Muscle layer of duodenum (tissue), 2 donors: ENCODE data around the gene CFI.
A peak's percentile ranks its signal among the peaks of the same experiment; 100 is the strongest.

Source experiments
- H3K27ac ChIP-seq: one replicate; pipeline ENCODE4 v1.7.0; 2013; ENCODE audit warnings: mild to moderate bottlenecking, low read length
- H3K27me3 ChIP-seq: one replicate; pipeline ENCODE4 v1.7.0; 2013; ENCODE audit warnings: low read depth, mild to moderate bottlenecking, control low read depth, low read length
- H3K36me3 ChIP-seq, 2 donors: one replicate each; pipeline ENCODE4 v1.7.0; 2013; ENCODE audit warnings: low read length in 2 of 2, control low read depth in 1 of 2, mild to moderate bottlenecking in 1 of 2; ENCODE audit not compliant: insufficient read depth in 2 of 2, control insufficient read depth in 1 of 2
- H3K4me1 ChIP-seq, 2 donors: one replicate each; pipeline ENCODE4 v1.7.0; 2013; ENCODE audit warnings: low read length in 2 of 2, mild to moderate bottlenecking in 2 of 2, control low read depth in 1 of 2, moderate library complexity in 1 of 2; ENCODE audit not compliant: insufficient read depth in 2 of 2, control insufficient read depth in 1 of 2
- H3K4me3 ChIP-seq, 2 donors: one replicate each; pipeline ENCODE4 v1.7.0; 2013; ENCODE audit warnings: low read length in 2 of 2, low read depth in 1 of 2, mild to moderate bottlenecking in 1 of 2
- H3K9me3 ChIP-seq, 2 donors: one replicate each; pipeline ENCODE4 v1.7.0; 2013; ENCODE audit warnings: low read length in 2 of 2, control low read depth in 1 of 2, mild to moderate bottlenecking in 1 of 2; ENCODE audit not compliant: control insufficient read depth in 1 of 2
- donor health status: healthy.

The CFI gene

DNA sequence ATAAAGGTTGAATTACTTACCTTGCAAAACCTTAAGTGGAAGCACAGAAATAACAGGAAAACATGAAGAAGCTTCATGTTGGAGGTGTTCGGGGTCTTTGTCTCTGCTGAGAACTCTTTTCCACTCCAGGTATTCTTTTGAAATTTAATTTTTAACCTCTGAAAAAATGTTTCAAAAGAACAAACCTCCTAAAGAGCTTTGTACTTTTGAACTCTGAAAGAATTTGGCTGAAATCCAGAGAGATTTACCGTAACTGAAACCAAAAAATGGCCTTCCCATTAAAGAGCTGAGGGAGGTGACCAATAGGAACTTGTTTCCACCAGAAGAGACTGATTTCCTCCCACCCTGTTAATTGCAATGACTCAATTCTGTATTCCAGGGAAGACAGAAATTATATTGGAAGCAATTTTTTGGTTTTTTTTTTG lies at the start of gene CFI:
TSS of gene CFI (minus strand) at position 105 of the 425 bp plus-strand sequence. CDS start at position 77, 28 bp downstream.
- no peaks in the 10 kb centered on the region for H3K4me1 ChIP-seq
- H3K27me3 ChIP-seq, result no peaks in the 10 kb centered on the region
- H3K4me3 ChIP-seq, result peak within 1 kb of the TSS in 1 of 2 donors; percentile 53
- peak within 1 kb of the TSS; percentile 3 for H3K27ac ChIP-seq
- no peaks in the 10 kb centered on the region for H3K36me3 ChIP-seq
- H3K9me3 ChIP-seq, result no peaks in the 10 kb centered on the region

DNA sequence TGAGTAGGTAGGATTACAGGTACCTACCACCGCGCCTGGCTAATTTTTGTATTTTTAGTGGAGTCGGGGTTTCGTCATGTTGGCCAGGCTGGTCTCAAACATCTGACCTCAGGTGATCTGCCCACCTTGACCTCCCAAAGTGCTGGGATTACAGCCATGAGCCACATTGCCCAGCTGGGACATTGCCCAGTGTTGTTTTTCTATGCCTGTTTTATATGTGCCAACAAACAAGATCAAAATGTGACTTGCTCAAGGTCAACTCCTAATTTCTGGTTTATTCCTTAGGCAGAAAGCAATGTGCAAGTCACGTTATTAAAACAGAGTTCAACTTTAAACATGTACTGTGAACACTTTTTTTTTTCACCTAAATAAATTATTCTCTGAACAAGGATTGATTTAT lies 48.8 kb upstream of the CFI start:
- H3K4me1 ChIP-seq, result no peaks in the 10 kb centered on the region
- no peaks in the 10 kb centered on the region for H3K9me3 ChIP-seq
- no peaks in the 10 kb centered on the region for H3K36me3 ChIP-seq
- H3K27ac ChIP-seq, result no peak overlapping the region
- no peaks in the 10 kb centered on the region for H3K27me3 ChIP-seq
- H3K4me3 ChIP-seq, result no peak overlapping the region

DNA sequence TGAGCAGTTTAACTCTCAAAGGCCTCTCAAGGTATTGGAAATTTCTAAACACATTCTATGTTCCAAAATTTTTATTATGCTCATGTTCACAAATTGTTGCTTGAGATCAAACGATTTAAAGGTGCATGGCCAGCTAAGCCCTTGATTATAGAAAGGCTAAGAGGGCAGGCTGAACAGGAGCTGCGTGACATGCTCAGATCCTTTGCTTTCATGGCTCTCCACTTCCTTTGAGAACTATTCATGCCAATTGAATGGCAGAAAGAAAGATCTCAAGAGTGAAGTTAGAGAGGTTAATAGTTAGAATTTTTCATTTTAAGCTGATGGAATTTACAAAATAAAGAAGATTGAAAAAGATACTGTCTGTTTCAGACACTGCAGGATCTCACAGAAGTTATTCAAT lies 46.7 kb upstream of the CFI start:
- Histone ChIP-seq H3K36me3 (no peaks in the 10 kb centered on the region), H3K27ac (no peak overlapping the region), H3K9me3 (no peaks in the 10 kb centered on the region), H3K27me3 (no peaks in the 10 kb centered on the region), H3K4me3 (no peak overlapping the region), H3K4me1 (no peaks in the 10 kb centered on the region)

DNA sequence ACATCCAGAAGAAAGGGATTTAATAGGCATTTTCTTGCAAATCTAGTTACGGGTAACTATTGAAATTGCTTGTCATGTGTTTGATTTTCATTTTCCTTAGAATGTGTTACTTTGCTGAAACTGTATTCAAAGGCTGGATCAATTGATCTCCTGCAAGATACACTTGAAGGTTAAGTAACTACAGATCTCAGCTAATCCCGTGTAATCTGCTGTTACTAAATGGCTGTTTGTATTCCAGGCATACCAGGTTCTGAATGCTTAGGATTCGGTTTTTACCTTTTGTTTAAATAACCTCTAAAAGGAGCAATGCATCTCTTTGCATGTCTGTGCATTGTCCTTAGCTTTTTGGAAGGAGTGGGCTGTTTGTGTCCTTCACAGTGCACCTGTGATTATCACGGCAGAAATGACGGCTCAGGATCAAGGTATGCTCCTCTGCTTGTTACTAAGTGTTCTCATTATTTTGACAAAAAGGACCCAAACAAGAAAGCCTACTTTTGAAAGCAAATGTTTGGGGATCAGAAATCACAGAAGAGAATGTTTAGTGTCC lies 46.2 kb upstream of the CFI start, which contains the start of gene LRIT3:
TSS of gene LRIT3 (plus strand) at position 212 of the 547 bp plus-strand sequence. CDS start at position 307, 95 bp downstream.
- H3K36me3 ChIP-seq, result no peaks in the 10 kb centered on the region
- no peaks in the 10 kb centered on the region for H3K9me3 ChIP-seq
- H3K27me3 ChIP-seq, result no peaks in the 10 kb centered on the region
- no peaks in the 10 kb centered on the region for H3K4me1 ChIP-seq
- H3K4me3 ChIP-seq, result no peak within 1 kb of the TSS
- no peak within 1 kb of the TSS for H3K27ac ChIP-seq

DNA sequence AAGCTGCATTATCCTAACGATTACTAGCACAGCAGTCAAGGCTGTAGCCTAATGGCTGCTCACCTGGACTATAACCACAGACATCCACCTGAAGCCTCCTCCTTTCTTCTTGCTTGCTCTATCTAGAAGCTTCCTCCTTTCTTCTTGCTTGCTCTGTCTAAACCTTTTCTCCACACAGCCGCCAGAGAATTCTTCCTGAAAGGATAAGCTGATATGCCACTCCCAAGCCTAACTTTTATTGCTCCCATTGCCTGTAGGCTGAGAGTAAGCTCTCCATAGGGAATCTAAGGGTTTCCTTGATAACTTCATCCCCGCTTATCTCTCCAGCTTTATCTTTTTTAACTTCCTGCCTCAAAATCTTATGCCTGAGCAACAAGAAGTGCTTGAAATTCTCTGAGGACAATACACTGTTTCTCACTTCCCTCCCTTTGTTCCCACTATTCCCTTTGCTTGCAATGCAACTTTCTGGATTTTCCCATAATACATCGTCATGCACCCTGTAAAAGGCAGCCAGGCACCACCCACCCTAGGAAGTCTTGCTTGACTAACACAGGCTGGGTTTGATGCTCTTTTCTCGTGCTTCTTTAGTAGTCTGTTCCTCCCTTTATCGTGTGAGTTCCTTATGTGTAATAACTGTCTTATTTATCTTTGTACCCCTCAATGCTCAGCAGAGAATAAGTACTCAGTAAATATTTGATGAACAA lies 44.7 kb upstream of the CFI start:
- H3K27ac ChIP-seq, result no peak overlapping the region
- no peaks in the 10 kb centered on the region for H3K4me1 ChIP-seq
- no peak overlapping the region for H3K4me3 ChIP-seq

DNA sequence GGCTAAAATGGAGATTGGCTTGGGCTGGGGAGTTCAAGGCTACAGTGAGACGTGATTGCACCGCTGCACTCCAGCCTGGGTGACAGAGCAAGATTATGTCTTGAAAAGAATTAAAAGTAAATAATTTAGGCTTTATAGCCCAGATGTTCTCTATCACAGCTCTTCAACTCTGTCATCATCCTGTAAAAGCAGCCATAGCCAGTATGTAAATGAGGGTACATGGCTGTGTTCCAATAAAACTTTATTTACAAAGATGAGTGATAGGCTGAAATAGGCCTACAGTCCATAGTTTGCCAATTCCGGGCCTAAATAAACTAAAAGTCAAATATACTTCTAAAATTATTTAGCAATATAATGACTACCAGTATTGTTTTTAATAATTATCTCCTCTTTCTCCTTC lies 35.2 kb upstream of the CFI start:
- Histone ChIP-seq H3K4me1 (no peaks in the 10 kb centered on the region), H3K4me3 (no peak overlapping the region), H3K27ac (no peak overlapping the region), H3K27me3 (no peaks in the 10 kb centered on the region), H3K9me3 (no peaks in the 10 kb centered on the region), H3K36me3 (peaks cover 0 to 4% of the 10 kb centered on the region in 2 donors)

More for the DNA sequence above, 44.7 kb upstream of the CFI start:
- no peaks in the 10 kb centered on the region for H3K36me3 ChIP-seq
- no peaks in the 10 kb centered on the region for H3K9me3 ChIP-seq
- H3K27me3 ChIP-seq, result no peaks in the 10 kb centered on the region

DNA sequence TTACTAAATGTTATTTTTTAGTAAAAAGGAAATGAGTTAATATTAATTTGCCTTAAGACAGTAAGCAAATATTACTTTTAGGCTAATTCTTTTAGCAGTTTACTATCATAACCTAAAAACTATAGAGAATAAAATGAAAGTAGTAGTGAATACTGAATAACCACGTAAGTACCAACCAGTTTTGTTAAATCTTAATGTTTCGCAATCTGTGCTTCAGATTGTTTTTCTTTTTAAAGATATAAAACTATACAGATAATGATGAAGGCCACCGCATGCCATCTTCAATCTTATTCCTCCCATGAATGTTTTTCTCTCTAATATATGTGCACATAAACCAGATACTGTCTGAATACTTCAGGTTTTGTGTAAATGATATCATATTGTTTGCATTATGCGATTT lies 32.0 kb upstream of the CFI start:
- no peak overlapping the region for H3K27ac ChIP-seq
- no peak overlapping the region for H3K4me3 ChIP-seq
- H3K36me3 ChIP-seq, result peaks cover 0 to 4% of the 10 kb centered on the region in 2 donors
- no peaks in the 10 kb centered on the region for H3K4me1 ChIP-seq
- H3K9me3 ChIP-seq, result no peaks in the 10 kb centered on the region
- H3K27me3 ChIP-seq, result no peaks in the 10 kb centered on the region

DNA sequence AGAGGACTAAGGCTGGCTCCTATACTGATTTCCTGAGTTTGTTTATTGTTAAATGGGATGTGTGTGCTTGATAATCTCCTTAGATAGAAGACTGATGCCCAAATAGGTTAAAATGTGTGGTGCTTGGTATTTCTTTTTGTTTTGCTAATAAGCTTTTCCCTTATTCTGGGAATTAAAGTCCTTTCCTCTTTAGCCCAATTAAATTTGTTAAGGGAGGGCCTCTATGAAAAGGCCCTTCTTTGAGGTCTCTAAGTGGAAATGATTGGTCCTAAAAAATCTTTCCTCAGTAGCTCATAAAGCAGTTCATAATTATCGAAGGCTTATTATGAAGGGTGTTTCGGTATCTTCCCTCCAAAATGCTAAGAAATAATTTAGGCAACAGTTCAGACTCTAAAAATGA lies 25.9 kb upstream of the CFI start, which contains the start of gene RRH:
TSS of gene RRH (plus strand) at position 301 of the 400 bp plus-strand sequence. CDS start at position 357, 56 bp downstream.
- no peaks in the 10 kb centered on the region for H3K9me3 ChIP-seq
- H3K4me3 ChIP-seq, result no peak within 1 kb of the TSS
- H3K36me3 ChIP-seq, result peaks cover 3 to 14% of the 10 kb centered on the region in 2 donors
- no peaks in the 10 kb centered on the region for H3K4me1 ChIP-seq
- no peak within 1 kb of the TSS for H3K27ac ChIP-seq
- H3K27me3 ChIP-seq, result no peaks in the 10 kb centered on the region

DNA sequence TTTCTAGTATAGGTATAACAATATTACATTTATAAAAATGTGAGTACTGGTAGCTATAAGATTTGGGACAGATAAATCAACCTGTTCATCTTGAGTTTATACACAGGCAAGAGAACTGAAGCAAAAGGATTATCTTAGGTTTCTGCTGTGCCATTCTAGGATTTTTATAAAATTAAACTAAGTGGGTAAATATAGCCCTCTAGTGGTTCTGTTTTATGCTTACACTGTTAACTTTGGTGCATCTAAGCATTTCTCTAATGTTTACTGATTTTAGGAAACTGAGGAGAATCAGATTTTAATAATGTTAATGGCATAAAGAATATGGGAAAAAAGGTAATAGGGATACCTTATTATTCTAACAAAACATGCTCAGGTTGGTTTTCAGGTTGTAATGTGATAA lies 24.9 kb upstream of the CFI start:
- H3K27ac ChIP-seq, result no peak overlapping the region
- no peak overlapping the region for H3K4me3 ChIP-seq
- no peaks in the 10 kb centered on the region for H3K9me3 ChIP-seq
- no peaks in the 10 kb centered on the region for H3K27me3 ChIP-seq
- H3K36me3 ChIP-seq, result peaks cover 3 to 22% of the 10 kb centered on the region in 2 donors
- H3K4me1 ChIP-seq, result no peaks in the 10 kb centered on the region

DNA sequence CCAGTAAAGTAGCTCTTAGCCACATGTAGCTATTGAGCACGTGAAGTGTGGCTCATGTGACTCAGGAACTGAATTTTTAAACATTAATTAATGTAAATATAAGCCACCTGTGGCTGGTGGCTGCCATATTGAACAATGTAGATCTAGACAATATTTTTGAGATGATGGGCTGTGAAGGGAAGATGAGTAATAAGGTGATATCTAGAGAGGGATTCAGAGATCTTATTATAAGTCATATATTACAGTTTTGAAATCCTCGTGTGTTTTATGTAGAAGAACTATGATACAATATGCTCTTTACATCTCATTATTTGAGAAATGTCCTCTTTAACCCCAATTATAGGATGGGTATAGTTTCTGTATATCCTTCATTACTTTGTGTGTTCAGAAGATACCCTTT lies 19.4 kb upstream of the CFI start:
- Histone ChIP-seq H3K4me1 (peaks cover 0 to 12% of the 10 kb centered on the region in 2 donors), H3K36me3 (peaks cover 17 to 46% of the 10 kb centered on the region in 2 donors), H3K4me3 (no peak overlapping the region), H3K9me3 (no peaks in the 10 kb centered on the region), H3K27me3 (no peaks in the 10 kb centered on the region), H3K27ac (no peak overlapping the region)

DNA sequence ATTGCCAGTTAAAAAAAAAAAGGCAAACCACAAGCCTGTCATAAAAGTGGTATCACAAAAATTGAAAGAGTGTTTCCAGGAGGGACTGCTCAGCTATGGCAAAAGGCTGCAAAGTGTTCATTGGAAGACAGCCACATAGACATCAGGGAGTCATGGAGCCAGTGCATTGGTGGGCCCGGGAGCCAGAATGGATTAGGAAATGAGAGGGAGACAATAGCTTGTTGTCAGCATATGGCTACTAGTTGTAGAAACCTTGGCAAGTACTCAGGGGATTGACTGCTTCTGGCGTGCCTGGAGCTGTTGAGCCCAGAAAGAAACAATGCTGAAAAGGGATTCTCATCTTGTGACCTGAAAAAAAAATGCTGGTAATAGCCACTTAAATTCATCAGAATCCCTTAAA lies 18.8 kb upstream of the CFI start:
- no peak overlapping the region for H3K27ac ChIP-seq
- peaks cover 0 to 15% of the 10 kb centered on the region in 2 donors for H3K4me1 ChIP-seq
- H3K27me3 ChIP-seq, result no peaks in the 10 kb centered on the region
- H3K36me3 ChIP-seq, result peaks cover 17 to 46% of the 10 kb centered on the region in 2 donors
- no peaks in the 10 kb centered on the region for H3K9me3 ChIP-seq
- H3K4me3 ChIP-seq, result no peak overlapping the region
